Measurements from ENCODE around the gene THRAP3.

- no peak for TF ChIP-seq POLR2A (IDR thresholded peaks at IDR 0.05; ENCODE audit: low read length)
- TF ChIP-seq GATA1 (IDR thresholded peaks at IDR 0.05; ENCODE audit: low read depth, low read length), result no peak
These were observed 105.6 kb downstream of the THRAP3 start for GRCh38 chr1:36329817-36330216.
